Suprapubic skin (tissue), 4 donors: ENCODE results near the gene PARPBP. TPM values are rescaled to one million over a fixed set of nuclear protein-coding genes. Genes with fewer than 3 reads are reported as not detected.

ENCODE experiments used
- DNase-seq, 2 donors: peaks; one replicate each; pipeline ENCODE4 v3.0.0-alpha.2; 2019; ENCODE audit warnings: low spot score in 2 of 2
- H3K27ac ChIP-seq: fragments of 200-600 bp; sonication (generic); one replicate; pipeline ENCODE4 v1.5.1; 2019
- H3K27me3 ChIP-seq: fragments of 200-600 bp; sonication (generic); one replicate; pipeline ENCODE4 v1.5.1; 2019
- H3K36me3 ChIP-seq: fragments of 200-600 bp; sonication (generic); one replicate; pipeline ENCODE4 v1.5.1; 2019
- H3K4me1 ChIP-seq: fragments of 200-600 bp; sonication (generic); one replicate; pipeline ENCODE4 v1.5.1; 2019
- H3K4me3 ChIP-seq: fragments of 200-600 bp; sonication (generic); one replicate; pipeline ENCODE4 v1.5.1; 2019; ENCODE audit warnings: mild to moderate bottlenecking
- H3K9me3 ChIP-seq: fragments of 200-600 bp; sonication (generic); one replicate; pipeline ENCODE4 v1.5.1; 2019
- EP300 ChIP-seq: sonication (generic); formaldehyde crosslinking; IDR thresholded peaks from one replicate; pipeline ENCODE4 v1.6.1; 2017; ENCODE audit warnings: antibody characterized with exemption
- POLR2A ChIP-seq, 2 donors: fragments of 450-650 bp; IDR thresholded peaks; one replicate each; pipeline ENCODE4 v1.6.1; 2017; ENCODE audit warnings: antibody characterized with exemption in 2 of 2, mild to moderate bottlenecking in 2 of 2, moderate library complexity in 2 of 2
- POLR2AphosphoS5 ChIP-seq, 3 donors: sonication (generic); formaldehyde crosslinking; IDR thresholded peaks; one replicate each; pipeline ENCODE4 v1.6.1; 2017; ENCODE audit warnings: antibody characterized with exemption in 3 of 3
- WGBS: methylation state at CpG from one replicate; pipeline ENCODE4 v1.1.5; 2018; 5-methylcytosine and 5-hydroxymethylcytosine counted together
- total RNA-seq, 4 donors: library from RNA; depleted of rRNA; stranded (reverse); fragments of >200 nt; gene quantifications; one replicate each; pipeline ENCODE4 v1.1.0, GENCODE V29; 2016
- TF ChIP-seq, protein P1 (sequence below), 2 donors: fragments of 200-600 bp in 1 of 2; fragments of 450-650 bp in 1 of 2; sonication (generic) in 1 of 2; IDR thresholded peaks; one replicate each; pipeline ENCODE4 v1.5.1; 2016 to 2019; ENCODE audit warnings: antibody characterized with exemption in 2 of 2, mild to moderate bottlenecking in 1 of 2, moderate library complexity in 1 of 2

The PARPBP gene
- total RNA-seq, 4 donors from 2014 or later: 2.8 to 5.7 (median 4.0) TPM

GRCh38 chr12:102171951-102172350, 52.0 kb downstream of the PARPBP start:
- Histone ChIP-seq H3K27me3 (no peaks in the 10 kb centered on the region), H3K36me3 (no peaks in the 10 kb centered on the region), H3K4me3 (no peak overlapping the region), H3K4me1 (no peaks in the 10 kb centered on the region), H3K9me3 (no peaks in the 10 kb centered on the region), H3K27ac (no peak overlapping the region)
- DNase-seq: no peak
- no peak for TF ChIP-seq POLR2A (IDR thresholded peaks at IDR 0.05)
- no peak for TF ChIP-seq EP300
- TF ChIP-seq, protein P1, sequence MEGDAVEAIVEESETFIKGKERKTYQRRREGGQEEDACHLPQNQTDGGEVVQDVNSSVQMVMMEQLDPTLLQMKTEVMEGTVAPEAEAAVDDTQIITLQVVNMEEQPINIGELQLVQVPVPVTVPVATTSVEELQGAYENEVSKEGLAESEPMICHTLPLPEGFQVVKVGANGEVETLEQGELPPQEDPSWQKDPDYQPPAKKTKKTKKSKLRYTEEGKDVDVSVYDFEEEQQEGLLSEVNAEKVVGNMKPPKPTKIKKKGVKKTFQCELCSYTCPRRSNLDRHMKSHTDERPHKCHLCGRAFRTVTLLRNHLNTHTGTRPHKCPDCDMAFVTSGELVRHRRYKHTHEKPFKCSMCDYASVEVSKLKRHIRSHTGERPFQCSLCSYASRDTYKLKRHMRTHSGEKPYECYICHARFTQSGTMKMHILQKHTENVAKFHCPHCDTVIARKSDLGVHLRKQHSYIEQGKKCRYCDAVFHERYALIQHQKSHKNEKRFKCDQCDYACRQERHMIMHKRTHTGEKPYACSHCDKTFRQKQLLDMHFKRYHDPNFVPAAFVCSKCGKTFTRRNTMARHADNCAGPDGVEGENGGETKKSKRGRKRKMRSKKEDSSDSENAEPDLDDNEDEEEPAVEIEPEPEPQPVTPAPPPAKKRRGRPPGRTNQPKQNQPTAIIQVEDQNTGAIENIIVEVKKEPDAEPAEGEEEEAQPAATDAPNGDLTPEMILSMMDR (IDR thresholded peaks at IDR 0.05): no peak
- no peak for TF ChIP-seq POLR2AphosphoS5 (IDR thresholded peaks at IDR 0.05)

DNA sequence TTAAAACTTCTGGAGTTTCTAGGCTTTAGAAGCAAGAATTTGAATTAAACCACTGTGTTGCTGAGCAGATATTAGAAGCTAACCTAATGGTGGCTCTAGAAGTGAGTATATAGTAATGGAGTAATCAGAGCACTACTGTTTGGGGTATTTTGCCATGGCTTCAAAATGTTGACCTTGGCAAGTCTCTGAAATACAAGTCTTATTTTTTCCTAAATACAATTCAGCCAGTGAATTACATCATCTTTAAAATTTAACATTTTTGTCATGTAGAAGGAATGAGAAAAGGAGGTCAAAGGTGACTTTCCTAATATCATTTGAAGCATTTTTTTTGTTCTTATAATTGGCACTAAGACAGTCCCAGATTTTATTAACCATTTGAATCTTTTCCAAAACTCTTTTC, 52.5 kb downstream of the PARPBP start:
- Histone ChIP-seq H3K9me3 (no peaks in the 10 kb centered on the region), H3K27ac (no peak overlapping the region), H3K4me1 (no peaks in the 10 kb centered on the region), H3K36me3 (no peaks in the 10 kb centered on the region), H3K27me3 (no peaks in the 10 kb centered on the region), H3K4me3 (no peak overlapping the region)
- TF ChIP-seq POLR2AphosphoS5 (IDR thresholded peaks at IDR 0.05) (no peak), EP300 (no peak), POLR2A (IDR thresholded peaks at IDR 0.05) (no peak)
- TF ChIP-seq, protein P1 (IDR thresholded peaks at IDR 0.05): no peak
- DNase-seq: no peak

- DNase-seq: no peak
- Histone ChIP-seq H3K4me3 (no peak overlapping the region), H3K27ac (no peak overlapping the region), H3K27me3 (no peaks in the 10 kb centered on the region), H3K9me3 (no peaks in the 10 kb centered on the region), H3K4me1 (no peaks in the 10 kb centered on the region), H3K36me3 (no peaks in the 10 kb centered on the region)
- TF ChIP-seq EP300: no peak
- no peak for TF ChIP-seq POLR2A (IDR thresholded peaks at IDR 0.05)
- TF ChIP-seq POLR2AphosphoS5 (IDR thresholded peaks at IDR 0.05): no peak
- TF ChIP-seq, protein P1 (IDR thresholded peaks at IDR 0.05): no peak
- 94% methylated on average over 2 of the region's 2 CpGs for WGBS
Observed at GRCh38 chr12:102174117-102174516, 54.1 kb downstream of the PARPBP start.

DNA sequence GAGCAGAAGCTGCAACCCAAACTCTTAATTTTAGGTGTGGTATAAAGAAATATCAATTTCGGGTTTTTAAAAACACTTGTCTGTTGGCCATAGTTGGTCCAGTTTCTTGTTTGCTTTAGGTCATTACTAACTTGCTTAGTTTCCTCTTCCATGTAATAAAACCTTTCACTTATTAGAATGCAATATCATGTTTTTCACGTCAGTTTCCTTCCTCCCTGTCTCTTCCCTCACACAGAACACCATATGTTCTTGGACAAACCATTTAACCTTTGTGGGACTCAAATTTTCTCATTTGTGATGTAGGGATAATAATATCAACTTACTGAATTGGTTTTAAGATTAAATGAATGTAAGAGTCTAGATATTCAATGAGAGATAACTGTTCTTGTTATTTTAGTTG, 54.8 kb downstream of the PARPBP start:
- 87% methylated on average over 2 of the region's 2 CpGs for WGBS
- no peaks in the 10 kb centered on the region for H3K27me3 ChIP-seq
- H3K4me1 ChIP-seq: no peaks in the 10 kb centered on the region
- no peaks in the 10 kb centered on the region for H3K36me3 ChIP-seq
- no peak overlapping the region for H3K4me3 ChIP-seq
- TF ChIP-seq POLR2AphosphoS5 (IDR thresholded peaks at IDR 0.05) (no peak), EP300 (no peak), POLR2A (IDR thresholded peaks at IDR 0.05) (no peak)
- TF ChIP-seq, protein P1 (IDR thresholded peaks at IDR 0.05): no peak
- no peak for DNase-seq
- H3K27ac ChIP-seq: no peak overlapping the region
- H3K9me3 ChIP-seq: no peaks in the 10 kb centered on the region

DNA sequence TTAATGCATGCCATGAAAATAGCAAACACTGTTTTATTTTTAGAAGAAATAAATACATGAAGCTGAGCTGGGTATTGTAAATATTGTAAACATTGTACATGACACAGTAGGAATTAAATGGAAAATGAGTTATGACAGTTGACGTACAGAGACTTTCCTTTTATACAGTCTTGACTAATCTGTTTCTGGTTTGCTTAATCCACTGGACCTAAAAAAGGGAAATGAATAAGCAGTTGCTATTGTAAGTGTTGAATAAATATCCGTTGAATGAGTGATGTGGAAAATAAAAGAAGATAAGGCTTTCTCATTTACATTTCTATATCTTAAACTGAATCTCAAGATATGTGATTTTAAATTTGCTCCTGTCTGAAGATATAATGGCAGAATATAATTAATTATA, 62.7 kb downstream of the PARPBP start:
- Histone ChIP-seq H3K4me3 (no peak overlapping the region), H3K27ac (no peak overlapping the region), H3K9me3 (no peaks in the 10 kb centered on the region), H3K36me3 (no peaks in the 10 kb centered on the region), H3K27me3 (no peaks in the 10 kb centered on the region), H3K4me1 (no peaks in the 10 kb centered on the region)
- 65% methylated on average over 2 of the region's 2 CpGs for WGBS
- TF ChIP-seq EP300 (no peak), POLR2AphosphoS5 (IDR thresholded peaks at IDR 0.05) (no peak), POLR2A (IDR thresholded peaks at IDR 0.05) (no peak)
- TF ChIP-seq, protein P1 (IDR thresholded peaks at IDR 0.05): no peak
- no peak for DNase-seq
